A673 (cell line): ENCODE measurements around the gene LCN15.

ENCODE experiments used
- CTCF ChIP-seq: fragments of 300-800, 200-600 bp; sonication (generic); conservative IDR thresholded peaks from 2 replicates; pipeline ENCODE4 v1.5.1; 2017; ENCODE audit warnings: low read depth, mild to moderate bottlenecking, antibody characterized with exemption, low read length, moderate library complexity, mixed read lengths
- EZH2 ChIP-seq: fragments of 200-600 bp; sonication (generic); IDR thresholded peaks from 2 replicates; pipeline ENCODE4 v1.6.1; 2017; ENCODE audit warnings: borderline replicate concordance, low read depth, mild to moderate bottlenecking, mixed read lengths, antibody characterized with exemption, low read length; ENCODE audit not compliant: poor library complexity, severe bottlenecking

- TF ChIP-seq CTCF (no peak), EZH2 (no peak)
These were observed 5.3 kb downstream of the LCN15 start for GRCh38 chr9:136759001-136759400.
